Hematopoietic multipotent progenitor cell treated with erythropoietin and hydrocortisone succinate and interleukin-3 and kit ligand, for 17 days (in vitro differentiated cells): ENCODE results near the gene MFRP.
"Not testable (repeated sequence)": the region's sequence is repeated elsewhere in the genome, so short reads cannot be mapped to it uniquely, and the experiment has no call there.

Experiments
- DNase-seq: peaks from one replicate; pipeline ENCODE4 v3.0.0-alpha.2; 2015; ENCODE audit warnings: low spot score

The MFRP gene

GRCh38 chr11:119346605-119347004 lies at the start of gene MFRP:
Gene MFRP, minus strand, starts transcription at chr11:119346705. Its CDS starts 192 bp downstream, at chr11:119346513.
- no peak for DNase-seq

GRCh38 chr11:119391275-119391674 lies 44.8 kb upstream of the MFRP start:
- no peak for DNase-seq

GRCh38 chr11:119389611-119390254 lies 43.2 kb upstream of the MFRP start:
- DNase-seq: no peak

- no peak for DNase-seq
These were observed 41.6 kb upstream of the MFRP start for GRCh38 chr11:119388103-119388502.

GRCh38 chr11:119384332-119384731 lies 37.8 kb upstream of the MFRP start:
- DNase-seq: no peak

GRCh38 chr11:119382513-119382912 lies 36.0 kb upstream of the MFRP start:
- DNase-seq: not testable (repeated sequence)

GRCh38 chr11:119382101-119382500 lies 35.6 kb upstream of the MFRP start:
- no peak for DNase-seq

GRCh38 chr11:119381181-119381988 lies 34.9 kb upstream of the MFRP start, which contains the start of gene USP2:
Gene USP2, minus strand, starts transcription at chr11:119381690. Its CDS starts 8,210 bp downstream, at chr11:119373480.
- DNase-seq: peak; percentile 81

GRCh38 chr11:119380827-119381180 lies 34.3 kb upstream of the MFRP start:
- DNase-seq: no peak

GRCh38 chr11:119380160-119380826 lies 33.8 kb upstream of the MFRP start:
- DNase-seq: no peak

GRCh38 chr11:119378851-119379465 lies 32.5 kb upstream of the MFRP start:
- DNase-seq: no peak

- no peak for DNase-seq
These were observed 31.6 kb upstream of the MFRP start for GRCh38 chr11:119377961-119378667.

GRCh38 chr11:119377112-119377901 lies 30.8 kb upstream of the MFRP start:
- DNase-seq: no peak

- DNase-seq: no peak
These were observed 29.8 kb upstream of the MFRP start for GRCh38 chr11:119376197-119376847.

GRCh38 chr11:119375337-119376196 lies 29.1 kb upstream of the MFRP start:
- no peak for DNase-seq

- DNase-seq: no peak
These were observed 28.3 kb upstream of the MFRP start for GRCh38 chr11:119374632-119375336.

- DNase-seq: peak; percentile 49
These were observed 27.6 kb upstream of the MFRP start for GRCh38 chr11:119373921-119374631.
